Body of pancreas (tissue), 4 donors: ENCODE measurements around the gene CLMN. TPM values are rescaled to one million over a fixed set of nuclear protein-coding genes. Genes with fewer than 3 reads are reported as not detected.

Experiments
- ATAC-seq: fragments of 150-250 bp; one replicate; pipeline ENCODE4 v1.9.1; 2016
- DNase-seq, 4 donors: peaks; one replicate each; pipeline ENCODE4 v3.0.0-alpha.2; 2019
- H3K27ac ChIP-seq, 4 donors: fragments of 200-600 bp; sonication (generic); 1 replicate in 3 of 4; 2 replicates in 1 of 4; pipeline versions ENCODE4 v1.5.1 to v1.6.1; 2016 to 2019; ENCODE audit warnings: mild to moderate bottlenecking in 1 of 4, mixed read lengths in 1 of 4, moderate library complexity in 1 of 4
- H3K27me3 ChIP-seq, 2 donors: fragments of 200-600 bp; sonication (generic); one replicate each; pipeline ENCODE4 v1.6.0; 2016; ENCODE audit warnings: mild to moderate bottlenecking in 1 of 2
- H3K36me3 ChIP-seq, 2 donors: fragments of 200-600 bp; sonication (generic); replicated peaks in 1 of 2; 2 replicates each; pipeline ENCODE4 v1.5.1; 2016; ENCODE audit warnings: low read depth in 2 of 2; ENCODE audit not compliant: insufficient read depth in 1 of 2
- H3K4me1 ChIP-seq: fragments of 200-600 bp; sonication (generic); one replicate; pipeline ENCODE4 v1.6.0; 2016
- H3K4me3 ChIP-seq, 2 donors: fragments of 200-600 bp; sonication (generic); 1 replicate in 1 of 2; 2 replicates in 1 of 2; pipeline ENCODE4 v1.5.1; 2016 to 2019
- H3K9me3 ChIP-seq, 3 donors: fragments of 200-600 bp; sonication (generic); 1 replicate in 2 of 3; 2 replicates in 1 of 3; pipeline ENCODE4 v1.5.1; 2016
- CTCF ChIP-seq, 7 experiments: fragments of 450-650 bp in 4 of 7; fragments of 200-600 bp in 3 of 7; sonication (generic) in 3 of 7; IDR thresholded peaks; one replicate each; pipeline ENCODE4 v1.5.1; 2016 to 2019; ENCODE audit warnings: antibody characterized with exemption in 7 of 7
- POLR2A ChIP-seq, 3 donors: fragments of 450-650 bp; IDR thresholded peaks; one replicate each; pipeline ENCODE4 v1.6.1; 2016; ENCODE audit warnings: antibody characterized with exemption in 3 of 3, mild to moderate bottlenecking in 2 of 3
- WGBS, 2 donors: methylation state at CpG; one replicate each; pipeline ENCODE4 v1.1.5; 2017; 5-methylcytosine and 5-hydroxymethylcytosine counted together
- intact Hi-C: fragments of 100-400 bp; cut with DNase I; formaldehyde crosslinking; loops from one replicate; pipeline ENCODE4 v1.15.1; 2023
- total RNA-seq, 2 donors: library from RNA; depleted of rRNA; stranded (reverse); fragments of >200 nt; gene quantifications; one replicate each; pipeline ENCODE4 v1.1.0, GENCODE V29; 2016

The CLMN gene
- total RNA-seq, 2 donors from 2014 or later, result 53.7 to 54.7 TPM

- DNase-seq (peak in 1 of 4 donors; percentile 16), ATAC-seq (no peak)
These were observed 97.5 kb downstream of the CLMN start for GRCh38 chr14:95222151-95222631.

DNA sequence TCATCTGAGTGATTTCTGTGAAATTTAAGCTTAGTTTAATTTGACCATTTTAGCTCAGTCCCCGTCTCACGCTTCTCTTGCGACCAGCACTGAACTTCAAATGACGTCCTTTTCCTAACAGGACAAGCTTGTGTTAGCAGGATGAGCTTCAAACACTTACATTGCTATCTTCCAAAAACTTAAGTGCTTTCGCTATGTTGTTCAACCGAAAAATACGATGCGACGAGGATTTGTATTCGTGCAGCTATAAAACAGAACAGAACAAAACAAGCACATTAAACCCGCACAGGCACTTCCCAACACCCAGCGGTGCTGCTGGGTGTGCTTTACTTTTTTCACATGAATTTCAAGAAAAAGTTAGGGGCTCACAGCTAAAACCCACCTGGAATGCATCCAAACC is 98.2 kb downstream of the CLMN start:
- WGBS, 2 donors, result 95 to 98% methylated on average over 12 of the region's 12 CpGs
- DNase-seq (no peak), ATAC-seq (no peak)
- no peaks in the 10 kb centered on the region for H3K27me3 ChIP-seq
- no peaks in the 10 kb centered on the region for H3K36me3 ChIP-seq
- TF ChIP-seq CTCF (IDR thresholded peaks at IDR 0.05) (no peak), POLR2A (IDR thresholded peaks at IDR 0.05) (no peak)
- no peak overlapping the region for H3K4me3 ChIP-seq
- intact Hi-C loops, result no loop called here
- H3K4me1 ChIP-seq, result peaks cover 52% of the 10 kb centered on the region
- no peaks in the 10 kb centered on the region for H3K9me3 ChIP-seq
- H3K27ac ChIP-seq, result peak overlapping the region; percentile 6 to 71 (median 58)

More at GRCh38 chr14:95222151-95222631, 97.5 kb downstream of the CLMN start:
- intact Hi-C loops, result no loop called here
- H3K4me1 ChIP-seq, result peaks cover 59% of the 10 kb centered on the region
- 63 to 64% methylated on average over 10 of the region's 10 CpGs for WGBS, 2 donors
- no peak overlapping the region for H3K4me3 ChIP-seq
- H3K27ac ChIP-seq, result peak overlapping the region; percentile 54 to 71 (median 62)
- no peak for TF ChIP-seq POLR2A (IDR thresholded peaks at IDR 0.05)
- no peak for TF ChIP-seq CTCF (IDR thresholded peaks at IDR 0.05)
- no peaks in the 10 kb centered on the region for H3K36me3 ChIP-seq
- no peaks in the 10 kb centered on the region for H3K27me3 ChIP-seq
- H3K9me3 ChIP-seq, result no peaks in the 10 kb centered on the region

DNA sequence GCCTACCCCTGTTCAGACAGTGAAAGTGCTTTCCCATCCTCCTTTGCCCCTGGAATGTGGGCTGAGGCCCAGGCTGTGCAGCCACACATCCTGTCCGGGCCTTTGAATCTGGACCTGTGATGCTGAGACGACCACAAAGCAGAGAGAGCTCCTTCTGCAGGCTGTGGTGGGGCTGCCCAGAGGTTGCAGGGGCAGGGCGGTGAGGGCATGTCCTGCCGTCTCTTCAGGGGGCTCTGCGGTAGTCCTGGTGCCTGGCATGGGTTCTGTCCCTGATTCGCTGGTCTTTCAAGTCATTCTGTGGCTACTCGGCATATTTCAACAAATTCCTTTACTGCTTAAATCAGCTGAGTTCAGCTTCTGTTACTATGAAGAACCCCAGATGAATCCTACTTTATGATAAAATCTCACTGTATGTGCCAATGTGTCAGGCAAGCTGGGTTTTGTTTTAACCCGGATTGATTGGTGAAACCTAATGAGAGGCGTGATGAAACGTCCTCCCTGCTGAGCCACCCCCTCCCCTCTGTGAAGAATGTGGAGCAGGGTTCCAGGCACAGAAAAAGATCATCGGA is 99.0 kb downstream of the CLMN start:
- TF ChIP-seq CTCF (IDR thresholded peaks at IDR 0.05), result no peak
- TF ChIP-seq POLR2A (IDR thresholded peaks at IDR 0.05), result no peak
- Histone ChIP-seq H3K27ac (peak overlapping the region; percentile 34 to 71 (median 58)), H3K27me3 (no peaks in the 10 kb centered on the region), H3K4me1 (peaks cover 44% of the 10 kb centered on the region), H3K9me3 (no peaks in the 10 kb centered on the region), H3K4me3 (no peak overlapping the region), H3K36me3 (no peaks in the 10 kb centered on the region)
- ATAC-seq, result peak; percentile 53
- DNase-seq, result peak in 2 of 4 donors; percentile 12 to 44
- 58 to 62% methylated on average over 8 to 11 of the region's 11 CpGs for WGBS, 2 donors
- intact Hi-C loops, result no loop called here

GRCh38 chr14:95218472-95219193 is 101.1 kb downstream of the CLMN start:
- Histone ChIP-seq H3K27me3 (no peaks in the 10 kb centered on the region), H3K4me1 (peaks cover 29% of the 10 kb centered on the region), H3K27ac (no peak overlapping the region), H3K4me3 (no peak overlapping the region), H3K36me3 (no peaks in the 10 kb centered on the region), H3K9me3 (no peaks in the 10 kb centered on the region)
- TF ChIP-seq CTCF (IDR thresholded peaks at IDR 0.05) (no peak), POLR2A (IDR thresholded peaks at IDR 0.05) (no peak)
- no peak for DNase-seq
- 84 to 97% methylated on average over 6 to 8 of the region's 8 CpGs for WGBS, 2 donors
- ATAC-seq, result no peak
- intact Hi-C loops, result no loop called here
